A549 treated with Mapracorat at 1 μM for 4 hours (cell line): ENCODE results near the gene PCDHGC4. TPM values are rescaled to one million over a fixed set of nuclear protein-coding genes. Genes with fewer than 3 reads are reported as not detected.

Experiments used
- total RNA-seq: library from RNA; stranded (reverse); fragments of 200-300 nt; extraction: Qiagen RNA extraction; gene quantifications from 5 replicates; pipeline ENCODE4 v1.2.3, GENCODE V29; 2022

The PCDHGC4 gene
- total RNA-seq, result not detected in 5 replicates

DNA sequence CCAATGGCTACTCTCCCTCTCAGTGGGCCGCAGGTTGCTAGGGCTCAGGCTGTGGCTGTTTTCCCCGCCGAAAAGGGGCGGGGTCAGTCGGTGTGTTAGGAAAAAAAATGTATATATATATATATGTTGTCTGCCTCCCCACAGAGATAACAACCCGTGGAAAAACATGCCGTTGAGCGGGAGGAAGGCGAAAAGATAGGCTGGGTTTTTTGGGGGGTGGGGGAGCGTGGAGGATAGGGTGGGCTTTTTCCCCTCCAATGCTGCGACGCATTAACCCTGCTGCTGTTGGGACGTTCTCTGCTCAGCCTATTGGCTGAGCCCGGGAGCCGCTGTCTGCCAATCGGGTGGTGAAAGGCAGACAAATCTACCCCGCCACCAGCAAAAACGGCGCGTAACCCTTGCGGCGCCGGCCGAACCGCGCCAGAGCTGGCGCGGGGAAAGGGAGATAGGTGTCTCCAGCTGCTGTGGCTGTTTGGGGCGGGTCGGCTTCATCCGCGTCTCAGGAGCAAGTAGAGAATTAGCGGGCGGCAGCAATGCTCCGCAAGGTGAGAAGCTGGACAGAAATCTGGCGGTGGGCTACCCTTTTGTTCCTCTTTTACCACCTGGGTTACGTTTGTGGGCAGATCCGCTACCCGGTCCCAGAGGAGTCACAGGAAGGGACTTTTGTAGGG lies at the start of gene PCDHGC4:
TSS of gene PCDHGC4 (plus strand) at position 390 of the 671 bp plus-strand sequence. CDS start at position 534, 144 bp downstream.

DNA sequence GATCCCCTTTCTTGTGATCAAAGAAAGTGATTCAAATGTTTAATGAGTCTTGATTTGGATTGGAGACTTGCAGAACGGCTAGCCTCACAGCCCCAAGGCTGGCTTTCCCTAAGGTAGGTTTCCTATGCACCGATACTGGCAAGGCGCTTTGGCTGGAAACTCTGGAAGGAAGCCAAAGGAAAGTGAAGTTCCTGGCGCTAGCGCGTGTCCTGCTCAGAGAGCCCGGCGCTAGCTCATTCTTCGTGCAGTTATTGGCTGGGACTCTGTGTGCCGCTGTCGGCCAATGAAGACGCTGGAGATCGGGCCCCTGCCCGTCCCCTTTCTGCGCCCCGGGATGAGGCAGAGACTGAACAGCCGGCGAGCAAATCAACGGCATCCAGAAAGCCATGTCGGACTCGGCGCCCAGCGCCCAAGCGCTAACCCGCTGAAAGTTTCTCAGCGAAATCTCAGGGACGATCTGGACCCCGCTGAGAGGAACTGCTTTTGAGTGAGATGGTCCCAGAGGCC lies 9.2 kb upstream of the PCDHGC4 start, which contains the start of gene PCDHGC3:
TSS of gene PCDHGC3 (plus strand) at position 342 of the 507 bp plus-strand sequence. CDS start at position 493, 151 bp downstream.

DNA sequence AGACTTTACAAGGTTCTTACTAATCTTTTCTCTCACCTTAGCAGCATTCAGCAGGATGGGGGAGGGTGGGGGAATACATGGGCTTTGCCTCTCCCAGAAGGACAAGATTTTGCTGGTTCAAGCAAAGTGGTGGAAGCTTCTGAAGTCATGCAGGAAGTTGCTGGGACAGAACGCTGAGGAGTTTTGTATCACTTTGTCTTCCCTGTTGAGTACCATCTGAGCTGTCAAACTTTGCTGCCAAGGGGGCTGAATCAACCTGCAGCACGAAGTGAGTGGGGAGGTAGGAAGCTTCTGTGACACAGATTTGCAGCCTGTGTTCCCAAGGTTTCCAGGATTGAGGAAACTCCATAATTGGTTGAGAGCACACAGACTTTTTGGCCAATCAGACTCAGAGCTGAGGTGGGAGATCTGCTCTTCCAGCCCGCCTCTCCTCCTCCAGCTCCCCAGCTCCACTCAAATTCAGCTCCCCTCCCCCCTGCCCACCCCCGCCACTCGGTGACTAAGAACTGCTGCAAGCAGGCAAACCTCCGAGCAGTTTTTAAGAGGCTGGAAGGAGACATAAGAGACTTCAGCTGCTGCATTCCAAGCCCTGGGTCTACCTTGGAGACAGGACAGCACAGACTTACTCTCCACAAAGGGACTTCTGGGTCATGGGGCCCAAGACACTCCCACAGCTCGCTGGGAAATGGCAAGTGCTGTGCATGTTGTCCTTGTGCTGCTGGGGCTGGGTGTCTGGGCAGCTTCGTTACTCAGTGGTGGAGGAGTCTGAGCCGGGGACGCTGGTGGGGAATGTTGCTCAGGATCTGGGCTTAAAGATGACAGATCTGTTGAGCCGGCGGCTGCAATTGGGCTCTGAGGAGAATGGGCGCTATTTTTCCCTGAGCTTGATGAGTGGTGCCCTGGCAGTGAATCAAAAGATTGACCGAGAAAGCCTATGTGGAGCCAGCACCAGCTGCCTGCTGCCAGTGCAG lies 4.0 kb downstream of the PCDHGC4 start, which contains the start of gene PCDHGC5:
TSS of gene PCDHGC5 (plus strand) at position 491 of the 971 bp plus-strand sequence. CDS start at position 651, 160 bp downstream.

Other genes starting within 250 kb of the PCDHGC4 start
- gene PCDHB15, start 239.6 kb upstream of the PCDHGC4 start, total RNA-seq, result 0.06 to 0.11 TPM (median 0.10 TPM) in 3 of 5 replicates, not detected in the others
- gene SLC25A2, start 181.0 kb upstream of the PCDHGC4 start, total RNA-seq, result not detected in 5 replicates
- 60.0 to 73.5 TPM (median 68.7 TPM) in 5 replicates for gene TAF7, start 164.2 kb upstream of the PCDHGC4 start, total RNA-seq
- 0.24 to 0.29 TPM (median 0.26 TPM) in 5 replicates for gene PCDHGA1, start 154.5 kb upstream of the PCDHGC4 start, total RNA-seq
- gene PCDHGA2, start 146.3 kb upstream of the PCDHGC4 start, total RNA-seq, result 0.42 to 0.91 TPM (median 0.68 TPM) in 5 replicates
- not detected in 5 replicates for gene PCDHGA3, start 141.2 kb upstream of the PCDHGC4 start, total RNA-seq
- gene PCDHGB1, start 134.9 kb upstream of the PCDHGC4 start, total RNA-seq, result 1.3 to 2.0 TPM (median 1.9 TPM) in 5 replicates
- gene PCDHGA4, start 130.0 kb upstream of the PCDHGC4 start, total RNA-seq, result 0.07 to 0.22 TPM (median 0.12 TPM) in 5 replicates
- gene PCDHGB2, start 125.0 kb upstream of the PCDHGC4 start, total RNA-seq, result 0.06 to 0.11 TPM (median 0.07 TPM) in 4 of 5 replicates, not detected in the other
- gene PCDHGA5, start 120.9 kb upstream of the PCDHGC4 start, total RNA-seq, result 0.09 to 0.17 TPM (median 0.14 TPM) in 5 replicates
- 0.10 to 0.31 TPM (median 0.21 TPM) in 5 replicates for gene PCDHGB3, start 114.8 kb upstream of the PCDHGC4 start, total RNA-seq
- 0.13 to 0.27 TPM (median 0.21 TPM) in 5 replicates for gene PCDHGA6, start 111.1 kb upstream of the PCDHGC4 start, total RNA-seq
- gene PCDHGA7, start 102.3 kb upstream of the PCDHGC4 start, total RNA-seq, result 0.69 to 1.1 TPM (median 0.90 TPM) in 5 replicates
- gene PCDHGB4, start 97.3 kb upstream of the PCDHGC4 start, total RNA-seq, result 0.55 to 1.0 TPM (median 0.97 TPM) in 5 replicates
- 0.02 to 0.06 TPM (median 0.06 TPM) in 3 of 5 replicates, not detected in the others for gene PCDHGA8, start 92.4 kb upstream of the PCDHGC4 start, total RNA-seq
- 1.6 to 2.6 TPM (median 2.2 TPM) in 5 replicates for gene PCDHGB5, start 87.1 kb upstream of the PCDHGC4 start, total RNA-seq
- gene PCDHGA9, start 82.3 kb upstream of the PCDHGC4 start, total RNA-seq, result 0.06 to 0.08 TPM (median 0.06 TPM) in 3 of 5 replicates, not detected in the others
- gene PCDHGB6, start 77.0 kb upstream of the PCDHGC4 start, total RNA-seq, result 0.08 to 0.13 TPM (median 0.12 TPM) in 5 replicates
- gene PCDHGA10, start 72.0 kb upstream of the PCDHGC4 start, total RNA-seq, result 0.02 to 0.03 TPM in 2 of 5 replicates, not detected in the others
- 0.05 to 0.10 TPM (median 0.07 TPM) in 3 of 5 replicates, not detected in the others for gene PCDHGB7, start 67.4 kb upstream of the PCDHGC4 start, total RNA-seq
- 0.04 to 0.06 TPM (median 0.05 TPM) in 3 of 5 replicates, not detected in the others for gene PCDHGA11, start 64.0 kb upstream of the PCDHGC4 start, total RNA-seq
- 0.02 TPM in 1 of 5 replicates, not detected in the others for gene PCDHGA12, start 54.5 kb upstream of the PCDHGC4 start, total RNA-seq
- gene PCDHGC3, start 9.1 kb upstream of the PCDHGC4 start, total RNA-seq, result 5.1 to 6.3 TPM (median 5.9 TPM) in 5 replicates
- not detected in 5 replicates for gene PCDHGC5, start 4.1 kb downstream of the PCDHGC4 start, total RNA-seq
- gene DIAPH1, start 134.0 kb downstream of the PCDHGC4 start, total RNA-seq, result 95.8 to 107 TPM (median 98.2 TPM) in 5 replicates
- 44.0 to 51.0 TPM (median 48.7 TPM) in 5 replicates for gene HDAC3, start 151.8 kb downstream of the PCDHGC4 start, total RNA-seq
- gene RELL2, start 152.0 kb downstream of the PCDHGC4 start, total RNA-seq, result 3.5 to 5.4 TPM (median 4.5 TPM) in 5 replicates
- 9.1 to 13.3 TPM (median 9.9 TPM) in 5 replicates for gene FCHSD1, start 166.4 kb downstream of the PCDHGC4 start, total RNA-seq
- 2.7 to 4.8 TPM (median 4.3 TPM) in 5 replicates for gene ARAP3, start 197.2 kb downstream of the PCDHGC4 start, total RNA-seq